ENCODE data around the gene PACSIN1.

DNA sequence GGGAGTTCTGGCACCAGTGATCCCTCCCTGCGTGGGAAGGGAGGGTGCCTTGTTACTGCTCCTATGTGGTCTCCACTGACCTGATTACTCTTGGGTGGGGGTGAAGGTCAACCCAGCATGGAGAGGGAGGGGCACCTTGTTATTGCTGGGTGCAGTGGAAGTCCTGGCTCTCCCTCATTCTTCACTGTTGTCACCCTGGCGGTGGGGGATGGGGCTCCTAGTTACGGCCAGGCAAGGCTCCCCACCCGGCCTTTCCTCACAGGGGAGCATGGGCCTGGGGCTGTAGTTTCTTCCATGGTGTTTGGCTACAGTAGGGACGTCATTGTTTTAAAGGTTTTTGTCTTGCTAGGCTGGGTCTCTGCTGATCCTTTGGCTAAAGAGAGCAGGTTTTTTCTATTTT is 40.8 kb downstream of the PACSIN1 start:
- TF ChIP-seq GATA2 (IDR thresholded peaks at IDR 0.05; ENCODE audit: insufficient read depth, insufficient read length, low read depth, low read length) = no peak
- TF ChIP-seq, protein P1, sequence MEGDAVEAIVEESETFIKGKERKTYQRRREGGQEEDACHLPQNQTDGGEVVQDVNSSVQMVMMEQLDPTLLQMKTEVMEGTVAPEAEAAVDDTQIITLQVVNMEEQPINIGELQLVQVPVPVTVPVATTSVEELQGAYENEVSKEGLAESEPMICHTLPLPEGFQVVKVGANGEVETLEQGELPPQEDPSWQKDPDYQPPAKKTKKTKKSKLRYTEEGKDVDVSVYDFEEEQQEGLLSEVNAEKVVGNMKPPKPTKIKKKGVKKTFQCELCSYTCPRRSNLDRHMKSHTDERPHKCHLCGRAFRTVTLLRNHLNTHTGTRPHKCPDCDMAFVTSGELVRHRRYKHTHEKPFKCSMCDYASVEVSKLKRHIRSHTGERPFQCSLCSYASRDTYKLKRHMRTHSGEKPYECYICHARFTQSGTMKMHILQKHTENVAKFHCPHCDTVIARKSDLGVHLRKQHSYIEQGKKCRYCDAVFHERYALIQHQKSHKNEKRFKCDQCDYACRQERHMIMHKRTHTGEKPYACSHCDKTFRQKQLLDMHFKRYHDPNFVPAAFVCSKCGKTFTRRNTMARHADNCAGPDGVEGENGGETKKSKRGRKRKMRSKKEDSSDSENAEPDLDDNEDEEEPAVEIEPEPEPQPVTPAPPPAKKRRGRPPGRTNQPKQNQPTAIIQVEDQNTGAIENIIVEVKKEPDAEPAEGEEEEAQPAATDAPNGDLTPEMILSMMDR (IDR thresholded peaks at IDR 0.05; ENCODE audit: extremely low read depth in 1 of 2, insufficient read depth in 1 of 2, low read depth in 1 of 2, low read length in 2 of 2) = no peak
- TF ChIP-seq POLR2A (IDR thresholded peaks at IDR 0.05; ENCODE audit: low read depth, low read length) = no peak

Data from endothelial cell of umbilical vein (primary cell).